KMS-11 (cell line): ENCODE measurements around the gene TMEM204.

Source experiments
- H2AFZ ChIP-seq: fragments of 200-600 bp; sonication (generic); 2 replicates; pipeline ENCODE4 v1.6.1; 2016; ENCODE audit warnings: antibody characterized with exemption, mixed run types, low read depth
- H3K27ac ChIP-seq: fragments of 200-600 bp; sonication (generic); 2 replicates; pipeline ENCODE4 v1.6.1; 2016; ENCODE audit warnings: mild to moderate bottlenecking, mixed run types
- H3K27me3 ChIP-seq: fragments of 200-600 bp; sonication (generic); 2 replicates; pipeline ENCODE4 v1.6.1; 2017; ENCODE audit warnings: mild to moderate bottlenecking, low read depth, mixed run types, moderate library complexity; ENCODE audit not compliant: insufficient read depth
- H3K36me3 ChIP-seq: fragments of 200-600 bp; sonication (generic); 2 replicates; pipeline ENCODE4 v1.6.1; 2017; ENCODE audit warnings: mild to moderate bottlenecking, mixed run types; ENCODE audit not compliant: insufficient read depth
- H3K4me1 ChIP-seq: fragments of 200-600 bp; sonication (generic); 2 replicates; pipeline ENCODE4 v1.6.1; 2016; ENCODE audit warnings: mild to moderate bottlenecking, low read depth, mixed run types; ENCODE audit not compliant: poor library complexity, severe bottlenecking
- H3K4me2 ChIP-seq: fragments of 200-600 bp; sonication (generic); 2 replicates; pipeline ENCODE4 v1.7.0; 2016; ENCODE audit warnings: mild to moderate bottlenecking, mixed run types
- H3K4me3 ChIP-seq: fragments of 200-600 bp; sonication (generic); IDR thresholded peaks from 2 replicates; pipeline ENCODE4 v1.6.1; 2017; ENCODE audit warnings: low read depth, low read length, mixed read lengths; ENCODE audit not compliant: insufficient read depth
- H3K79me2 ChIP-seq: fragments of 200-600 bp; sonication (generic); 2 replicates; pipeline ENCODE4 v1.6.1; 2016; ENCODE audit warnings: low read depth, mixed run types; ENCODE audit not compliant: insufficient read depth
- H3K9ac ChIP-seq: fragments of 200-600 bp; sonication (generic); 2 replicates; pipeline ENCODE4 v1.6.1; 2016; ENCODE audit warnings: mild to moderate bottlenecking, mixed run types
- H4K20me1 ChIP-seq: fragments of 200-600 bp; sonication (generic); 2 replicates; pipeline ENCODE4 v1.6.1; 2016; ENCODE audit warnings: mild to moderate bottlenecking, mixed run types; ENCODE audit not compliant: insufficient read depth
- TF ChIP-seq, protein P1 (sequence below): fragments of 200-600 bp; sonication (generic); conservative IDR thresholded peaks from 2 replicates; pipeline ENCODE4 v1.6.1; 2017; ENCODE audit warnings: low read depth, mild to moderate bottlenecking, antibody characterized with exemption, low read length, moderate library complexity, mixed read lengths

The TMEM204 gene

DNA sequence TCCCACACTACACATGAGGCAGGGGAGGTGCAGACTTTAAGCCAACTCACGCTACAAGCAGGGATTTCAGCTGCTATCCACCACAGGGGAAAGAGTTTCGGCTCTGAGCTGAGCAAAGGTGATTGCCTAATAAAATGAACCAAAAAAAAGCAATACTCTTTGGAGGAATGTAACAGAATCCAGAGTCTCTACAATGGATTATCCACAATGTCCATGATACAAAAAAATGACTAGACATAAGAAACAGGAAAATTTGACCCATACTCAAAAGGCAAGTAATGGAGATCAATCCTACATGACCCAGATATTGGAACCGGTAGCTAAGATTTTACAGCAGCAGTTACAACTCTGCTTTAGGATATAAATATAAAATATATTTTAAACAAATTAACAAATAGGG lies 19.0 kb upstream of the TMEM204 start:
- Histone ChIP-seq H3K4me1 (no peaks in the 10 kb centered on the region), H3K4me2 (no peak overlapping the region), H3K9ac (no peak overlapping the region), H3K27me3 (no peaks in the 10 kb centered on the region), H3K36me3 (no peaks in the 10 kb centered on the region), H3K4me3 (no peak overlapping the region), H4K20me1 (no peaks in the 10 kb centered on the region), H3K27ac (no peak overlapping the region), H3K79me2 (no peaks in the 10 kb centered on the region), H2AFZ (no peak overlapping the region)
- TF ChIP-seq, protein P1, sequence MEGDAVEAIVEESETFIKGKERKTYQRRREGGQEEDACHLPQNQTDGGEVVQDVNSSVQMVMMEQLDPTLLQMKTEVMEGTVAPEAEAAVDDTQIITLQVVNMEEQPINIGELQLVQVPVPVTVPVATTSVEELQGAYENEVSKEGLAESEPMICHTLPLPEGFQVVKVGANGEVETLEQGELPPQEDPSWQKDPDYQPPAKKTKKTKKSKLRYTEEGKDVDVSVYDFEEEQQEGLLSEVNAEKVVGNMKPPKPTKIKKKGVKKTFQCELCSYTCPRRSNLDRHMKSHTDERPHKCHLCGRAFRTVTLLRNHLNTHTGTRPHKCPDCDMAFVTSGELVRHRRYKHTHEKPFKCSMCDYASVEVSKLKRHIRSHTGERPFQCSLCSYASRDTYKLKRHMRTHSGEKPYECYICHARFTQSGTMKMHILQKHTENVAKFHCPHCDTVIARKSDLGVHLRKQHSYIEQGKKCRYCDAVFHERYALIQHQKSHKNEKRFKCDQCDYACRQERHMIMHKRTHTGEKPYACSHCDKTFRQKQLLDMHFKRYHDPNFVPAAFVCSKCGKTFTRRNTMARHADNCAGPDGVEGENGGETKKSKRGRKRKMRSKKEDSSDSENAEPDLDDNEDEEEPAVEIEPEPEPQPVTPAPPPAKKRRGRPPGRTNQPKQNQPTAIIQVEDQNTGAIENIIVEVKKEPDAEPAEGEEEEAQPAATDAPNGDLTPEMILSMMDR, result no peak

DNA sequence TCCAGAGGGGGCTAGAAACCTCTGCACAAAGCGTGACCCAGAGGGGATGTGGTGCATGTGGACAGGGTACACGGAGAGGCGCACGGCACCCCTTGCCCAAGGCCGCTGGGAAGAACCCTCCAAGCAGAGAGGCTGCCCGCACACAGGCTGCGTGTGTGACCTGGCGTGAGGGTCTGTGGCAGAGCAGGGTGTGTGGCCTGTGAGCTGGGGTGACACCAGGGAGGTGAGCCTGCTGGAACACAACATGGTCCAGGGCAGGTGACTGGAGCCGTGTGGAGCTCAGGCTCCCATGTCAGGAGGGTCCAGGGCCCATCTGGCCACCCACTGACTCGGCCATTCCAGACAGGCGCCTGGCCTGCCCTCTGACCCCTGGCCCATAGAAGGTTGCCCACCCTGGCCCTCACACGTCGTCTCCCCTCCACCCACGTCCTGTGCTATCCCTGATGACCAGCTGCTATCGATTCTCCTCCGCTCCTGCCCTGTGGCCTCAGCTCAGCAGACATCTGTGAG lies 14.8 kb upstream of the TMEM204 start:
- H3K9ac ChIP-seq, result no peak overlapping the region

DNA sequence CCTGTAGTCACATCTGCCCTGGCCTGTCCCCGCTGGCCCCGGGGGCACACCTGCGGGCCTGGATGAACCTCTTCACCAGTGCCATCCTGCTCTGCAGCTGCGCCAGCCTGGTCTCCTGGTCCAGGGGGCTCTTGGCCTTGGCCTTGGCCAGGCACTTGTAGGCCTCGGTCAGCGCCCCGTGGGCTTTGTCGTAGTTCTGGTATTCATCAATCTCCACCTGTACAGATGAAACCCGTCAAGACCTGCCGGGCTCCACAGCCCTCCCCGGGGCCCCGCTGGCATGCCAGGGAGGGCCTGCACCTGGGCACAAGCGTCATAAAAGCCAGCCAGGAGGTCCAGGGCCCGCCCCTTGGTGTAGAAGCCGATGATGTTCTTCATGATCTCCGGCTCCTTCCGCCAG lies 13.6 kb upstream of the TMEM204 start:
- Histone ChIP-seq H3K9ac (no peak overlapping the region), H2AFZ (no peak overlapping the region), H3K4me3 (no peak overlapping the region), H3K36me3 (no peaks in the 10 kb centered on the region), H3K4me2 (no peak overlapping the region), H3K79me2 (no peaks in the 10 kb centered on the region), H3K27me3 (no peaks in the 10 kb centered on the region; the same call in 1 of the 2 replicates), H3K4me1 (no peaks in the 10 kb centered on the region), H3K27ac (no peak overlapping the region), H4K20me1 (no peaks in the 10 kb centered on the region)
- TF ChIP-seq, protein P1, result no peak

More for the DNA sequence above, 14.8 kb upstream of the TMEM204 start:
- Histone ChIP-seq H3K4me2 (no peak overlapping the region), H2AFZ (no peak overlapping the region), H3K4me1 (no peaks in the 10 kb centered on the region), H3K27me3 (no peaks in the 10 kb centered on the region; the same call in 1 of the 2 replicates), H3K36me3 (no peaks in the 10 kb centered on the region), H3K79me2 (no peaks in the 10 kb centered on the region), H4K20me1 (no peaks in the 10 kb centered on the region), H3K4me3 (no peak overlapping the region), H3K27ac (no peak overlapping the region)
- TF ChIP-seq, protein P1, result no peak

DNA sequence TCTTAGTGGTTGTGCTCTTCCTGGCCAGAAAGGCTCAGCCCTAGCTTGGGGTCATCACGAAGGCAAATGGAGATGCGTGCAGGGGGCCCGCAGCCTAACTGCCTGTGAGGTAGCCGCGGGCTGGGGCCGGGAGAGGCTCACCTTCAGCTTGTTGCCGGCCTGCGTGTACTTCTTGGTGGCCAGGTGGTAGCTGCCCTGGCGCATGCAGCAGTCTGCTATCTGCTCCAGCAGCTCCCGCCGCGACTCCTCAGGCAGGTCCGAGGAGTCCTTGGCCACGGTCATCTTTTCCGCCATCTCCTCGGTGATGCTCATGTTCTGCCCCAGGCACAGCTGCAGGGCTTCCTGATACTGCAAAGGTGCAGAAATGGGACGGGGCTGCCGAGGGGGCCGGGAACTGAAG lies 13.0 kb upstream of the TMEM204 start:
- H3K4me1 ChIP-seq, result no peaks in the 10 kb centered on the region
- no peak overlapping the region for H3K4me2 ChIP-seq
- H3K9ac ChIP-seq, result no peak overlapping the region
- peaks cover 3% of the 10 kb centered on the region; the same call in 1 of the 2 replicates for H3K27me3 ChIP-seq
- H4K20me1 ChIP-seq, result no peaks in the 10 kb centered on the region
- no peak overlapping the region for H2AFZ ChIP-seq
- no peak overlapping the region for H3K27ac ChIP-seq
- no peaks in the 10 kb centered on the region for H3K36me3 ChIP-seq
- H3K79me2 ChIP-seq, result no peaks in the 10 kb centered on the region
- H3K4me3 ChIP-seq, result no peak overlapping the region
- TF ChIP-seq, protein P1, result no peak
